ENCODE results near the gene PURA. TPM values are rescaled to one million over a fixed set of nuclear protein-coding genes. Genes with fewer than 3 reads are reported as not detected.

PURA gene
- total RNA-seq, 4 donors from 2014 or later = 37.4 to 60.5 (median 44.7) TPM

DNA sequence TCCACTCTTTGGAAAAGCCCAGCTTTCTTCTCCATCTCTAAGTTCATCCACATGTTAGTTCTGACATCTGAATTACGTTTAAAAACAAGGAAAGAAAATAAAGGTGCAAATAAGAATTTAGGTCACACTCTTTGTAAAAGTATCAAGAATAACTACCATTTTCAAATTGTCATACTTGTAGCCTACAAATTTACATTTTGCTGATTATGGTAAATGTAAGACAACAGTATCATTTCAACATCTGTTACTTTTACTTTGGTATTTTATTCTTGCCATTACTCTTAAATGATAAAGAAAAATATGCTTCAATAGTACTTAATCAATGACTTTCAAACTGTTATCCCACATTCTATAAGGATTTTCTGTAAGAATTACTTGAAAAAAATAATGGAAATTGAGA, 9.8 kb upstream of the PURA start:
- TF ChIP-seq POLR2A (IDR thresholded peaks at IDR 0.05) = no peak
- TF ChIP-seq, protein P1, sequence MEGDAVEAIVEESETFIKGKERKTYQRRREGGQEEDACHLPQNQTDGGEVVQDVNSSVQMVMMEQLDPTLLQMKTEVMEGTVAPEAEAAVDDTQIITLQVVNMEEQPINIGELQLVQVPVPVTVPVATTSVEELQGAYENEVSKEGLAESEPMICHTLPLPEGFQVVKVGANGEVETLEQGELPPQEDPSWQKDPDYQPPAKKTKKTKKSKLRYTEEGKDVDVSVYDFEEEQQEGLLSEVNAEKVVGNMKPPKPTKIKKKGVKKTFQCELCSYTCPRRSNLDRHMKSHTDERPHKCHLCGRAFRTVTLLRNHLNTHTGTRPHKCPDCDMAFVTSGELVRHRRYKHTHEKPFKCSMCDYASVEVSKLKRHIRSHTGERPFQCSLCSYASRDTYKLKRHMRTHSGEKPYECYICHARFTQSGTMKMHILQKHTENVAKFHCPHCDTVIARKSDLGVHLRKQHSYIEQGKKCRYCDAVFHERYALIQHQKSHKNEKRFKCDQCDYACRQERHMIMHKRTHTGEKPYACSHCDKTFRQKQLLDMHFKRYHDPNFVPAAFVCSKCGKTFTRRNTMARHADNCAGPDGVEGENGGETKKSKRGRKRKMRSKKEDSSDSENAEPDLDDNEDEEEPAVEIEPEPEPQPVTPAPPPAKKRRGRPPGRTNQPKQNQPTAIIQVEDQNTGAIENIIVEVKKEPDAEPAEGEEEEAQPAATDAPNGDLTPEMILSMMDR (IDR thresholded peaks at IDR 0.05) = no peak
- Histone ChIP-seq H3K36me3 (no peaks in the 10 kb centered on the region), H3K27me3 (no peaks in the 10 kb centered on the region), H3K27ac (no peak overlapping the region), H3K4me3 (replicated peaks in 1 of 3) (no peak overlapping the region), H3K9me3 (no peaks in the 10 kb centered on the region), H3K4me1 (peaks cover 11 to 17% of the 10 kb centered on the region in 2 donors)
- intact Hi-C loops (cut with DNase I) = no loop called here
- DNase-seq = no peak
- 80 to 83% methylated on average over 1 of the region's 1 CpG for WGBS, 2 donors

DNA sequence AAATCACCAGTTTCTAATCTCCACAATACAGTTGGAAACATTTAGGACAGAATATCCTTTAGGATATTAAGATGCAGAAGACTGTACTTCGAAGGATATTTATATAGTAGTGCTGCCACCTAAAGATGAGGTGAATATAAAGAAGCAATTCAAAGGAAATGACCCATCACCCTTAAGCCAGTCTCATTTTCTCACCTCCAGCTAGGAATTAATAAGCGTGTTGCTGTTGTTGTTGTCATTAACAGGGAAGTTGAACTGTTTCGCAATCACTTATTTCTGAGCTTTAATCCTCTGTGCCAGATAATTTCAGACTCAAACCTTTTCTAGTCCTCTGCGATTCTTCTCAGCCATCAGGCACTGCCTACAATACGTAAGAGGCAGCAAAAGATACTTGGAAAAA, 7.8 kb upstream of the PURA start:
- 70 to 75% methylated on average over 5 of the region's 5 CpGs for WGBS, 2 donors
- intact Hi-C loops (cut with DNase I) = no loop called here
- Histone ChIP-seq H3K36me3 (no peaks in the 10 kb centered on the region), H3K4me1 (peaks cover 15 to 27% of the 10 kb centered on the region in 2 donors), H3K4me3 (replicated peaks in 1 of 3) (no peak overlapping the region), H3K27ac (no peak overlapping the region), H3K27me3 (no peaks in the 10 kb centered on the region), H3K9me3 (no peaks in the 10 kb centered on the region)
- no peak for DNase-seq
- TF ChIP-seq, protein P1 (IDR thresholded peaks at IDR 0.05) = no peak
- TF ChIP-seq POLR2A (IDR thresholded peaks at IDR 0.05) = no peak

DNA sequence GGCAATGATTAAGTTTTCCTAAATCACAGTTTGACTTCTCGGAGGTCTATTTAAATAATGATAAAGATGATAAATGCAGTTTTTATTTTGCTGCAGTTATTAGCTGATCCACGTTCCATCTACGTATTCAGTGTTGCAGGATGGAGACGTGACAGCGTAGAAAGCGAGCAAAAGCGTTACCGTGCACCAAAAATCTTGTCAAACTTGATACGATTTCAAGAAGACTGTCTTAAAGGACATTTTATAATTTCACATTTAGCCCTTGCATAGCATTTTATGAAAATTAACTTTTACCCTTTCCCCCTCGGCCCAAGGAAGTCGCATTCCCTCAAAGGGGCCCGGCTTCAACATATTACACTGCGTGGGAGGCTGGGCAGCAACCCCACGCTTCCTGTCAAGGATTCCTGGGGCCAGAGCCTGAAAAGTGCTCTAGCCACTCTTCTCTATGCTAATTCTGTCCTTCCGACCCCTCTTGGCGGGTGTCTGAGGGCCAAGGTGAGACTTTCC, 7.1 kb upstream of the PURA start:
- DNase-seq = no peak
- Histone ChIP-seq H3K27ac (peak overlapping the region; percentile 96 to 100 (median 97)), H3K36me3 (no peaks in the 10 kb centered on the region), H3K27me3 (no peaks in the 10 kb centered on the region), H3K4me1 (peaks cover 16 to 27% of the 10 kb centered on the region in 2 donors), H3K9me3 (no peaks in the 10 kb centered on the region), H3K4me3 (replicated peaks in 1 of 3) (peak overlapping the region; percentile 19 to 92 (median 67))
- WGBS, 2 donors = 56 to 60% methylated on average over 16 of the region's 16 CpGs
- TF ChIP-seq, protein P1 (IDR thresholded peaks at IDR 0.05) = no peak
- no peak for TF ChIP-seq POLR2A (IDR thresholded peaks at IDR 0.05)
- intact Hi-C loops (cut with DNase I) = no loop called here

DNA sequence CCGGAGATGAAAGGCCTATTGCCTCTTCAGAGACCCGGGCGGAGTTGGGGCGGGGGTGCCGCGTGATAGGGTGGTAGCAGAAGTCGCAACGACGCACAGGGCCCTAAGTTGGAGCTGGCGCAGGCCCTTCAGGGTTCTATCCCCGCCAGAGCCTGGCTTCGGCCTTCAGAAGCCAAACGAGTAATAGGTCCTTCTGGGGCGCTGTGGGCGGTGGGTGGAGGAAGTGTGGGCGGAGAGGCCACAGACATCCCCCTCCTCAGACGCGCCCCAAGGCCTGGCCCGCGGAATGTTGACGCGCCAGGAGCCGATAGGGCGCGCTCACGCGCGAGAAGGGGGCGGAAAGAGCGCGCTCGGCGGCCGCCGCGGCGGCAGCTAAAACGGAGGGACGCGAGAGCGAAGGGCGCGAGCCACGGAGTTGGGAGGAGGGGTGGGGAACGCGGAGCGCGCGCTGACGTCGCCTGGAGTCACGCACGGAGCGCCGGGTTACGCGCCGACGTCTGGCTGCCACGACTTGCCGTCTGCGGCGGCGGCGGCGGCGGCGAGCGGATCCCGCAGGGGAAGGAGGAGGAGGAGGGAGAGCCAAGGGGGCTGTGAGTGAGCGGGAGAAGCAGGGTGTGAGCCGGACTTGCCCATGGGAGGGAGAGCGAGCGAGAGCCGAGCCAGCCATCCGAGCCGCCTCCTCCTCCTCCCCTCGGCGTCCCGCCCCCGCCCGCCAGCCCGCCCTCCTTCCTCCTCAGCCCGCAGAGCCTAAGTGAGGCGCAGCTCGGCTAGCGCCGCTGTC, 6.4 kb upstream of the PURA start:
- DNase-seq = peak; percentile 93 to 94
- H3K27ac ChIP-seq = peak overlapping the region; percentile 96 to 100 (median 97)
- WGBS, 2 donors = 0 to 1% methylated on average over 12 to 41 of the region's 88 CpGs
- intact Hi-C loops (cut with DNase I) = no loop called here
- no peaks in the 10 kb centered on the region for H3K27me3 ChIP-seq
- H3K4me1 ChIP-seq = peaks cover 22 to 28% of the 10 kb centered on the region in 2 donors
- peak overlapping the region; percentile 19 to 92 (median 67) for H3K4me3 ChIP-seq (replicated peaks in 1 of 3)
- H3K36me3 ChIP-seq = no peaks in the 10 kb centered on the region
- H3K9me3 ChIP-seq = no peaks in the 10 kb centered on the region
- peak in 1 of 2 donors; percentile 91 for TF ChIP-seq POLR2A (IDR thresholded peaks at IDR 0.05)
- TF ChIP-seq, protein P1 (IDR thresholded peaks at IDR 0.05) = peak in 2 of 6 experiments; percentile 24 to 32

Data from thyroid gland (tissue), 4 donors.